NCI-H82 (cell line): Measurements from ENCODE around the gene USP15.

Experiments
- DNase-seq: peaks from one replicate; lab custom pipeline; 2025; lab: John Stamatoyannopoulos, UW

The USP15 gene

GRCh38 chr12:62259993-62260732 is at the start of gene USP15:
USP15 (plus strand) TSS chr12:62260404; CDS start chr12:62260415, 11 bp downstream.
- DNase-seq: peak; percentile 97

- peak; percentile 55 for DNase-seq
Observed at GRCh38 chr12:62210422-62210821, 49.8 kb upstream of the USP15 start.

GRCh38 chr12:62211510-62211909 is 48.7 kb upstream of the USP15 start:
- no peak for DNase-seq

GRCh38 chr12:62214846-62215245 is 45.4 kb upstream of the USP15 start:
- DNase-seq: no peak

GRCh38 chr12:62215506-62215905 is 44.7 kb upstream of the USP15 start:
- DNase-seq: no peak

- no peak for DNase-seq
Observed at GRCh38 chr12:62217466-62218194, 42.6 kb upstream of the USP15 start.

- DNase-seq: no peak
Observed at GRCh38 chr12:62221107-62221506, 39.1 kb upstream of the USP15 start.

- no peak for DNase-seq
Observed at GRCh38 chr12:62224601-62225000, 35.6 kb upstream of the USP15 start.

- no peak for DNase-seq
Observed at GRCh38 chr12:62227091-62227490, 33.1 kb upstream of the USP15 start.

- no peak for DNase-seq
Observed at GRCh38 chr12:62230652-62231051, 29.6 kb upstream of the USP15 start.

- DNase-seq: no peak
Observed at GRCh38 chr12:62232143-62232729, 28.0 kb upstream of the USP15 start.

- no peak for DNase-seq
Observed at GRCh38 chr12:62233805-62234204, 26.4 kb upstream of the USP15 start.

- DNase-seq: no peak
Observed at GRCh38 chr12:62239571-62239970, 20.6 kb upstream of the USP15 start.

GRCh38 chr12:62247281-62248045 is 12.7 kb upstream of the USP15 start:
- DNase-seq: no peak

GRCh38 chr12:62248873-62249272 is 11.3 kb upstream of the USP15 start:
- no peak for DNase-seq

GRCh38 chr12:62249419-62249818 is 10.8 kb upstream of the USP15 start:
- DNase-seq: no peak

- no peak for DNase-seq
Observed at GRCh38 chr12:62250671-62251608, 9.3 kb upstream of the USP15 start.

- DNase-seq: no peak
Observed at GRCh38 chr12:62251609-62251958, 8.6 kb upstream of the USP15 start.

- DNase-seq: no peak
Observed at GRCh38 chr12:62252576-62252975, 7.6 kb upstream of the USP15 start.

- no peak for DNase-seq
Observed at GRCh38 chr12:62254967-62255366, 5.2 kb upstream of the USP15 start.

- no peak for DNase-seq
Observed at GRCh38 chr12:62256408-62257096, 3.7 kb upstream of the USP15 start.
